OCI-LY7 (cell line): ENCODE data around the gene TTC23L.

Experiments
- EZH2phosphoT487 ChIP-seq: fragments of 200-600 bp; sonication (generic); IDR thresholded peaks from 2 replicates; pipeline ENCODE4 v1.6.1; 2018; ENCODE audit warnings: low read depth, borderline replicate concordance, mild to moderate bottlenecking, mixed run types, antibody characterized with exemption, low read length, moderate library complexity, mixed read lengths
- TF ChIP-seq, protein P1 (sequence below): fragments of 200-600 bp; sonication (generic); conservative IDR thresholded peaks from 2 replicates; pipeline ENCODE4 v1.5.1; 2014; ENCODE audit warnings: mild to moderate bottlenecking, antibody characterized with exemption, low read length, moderate library complexity, mixed read lengths

DNA sequence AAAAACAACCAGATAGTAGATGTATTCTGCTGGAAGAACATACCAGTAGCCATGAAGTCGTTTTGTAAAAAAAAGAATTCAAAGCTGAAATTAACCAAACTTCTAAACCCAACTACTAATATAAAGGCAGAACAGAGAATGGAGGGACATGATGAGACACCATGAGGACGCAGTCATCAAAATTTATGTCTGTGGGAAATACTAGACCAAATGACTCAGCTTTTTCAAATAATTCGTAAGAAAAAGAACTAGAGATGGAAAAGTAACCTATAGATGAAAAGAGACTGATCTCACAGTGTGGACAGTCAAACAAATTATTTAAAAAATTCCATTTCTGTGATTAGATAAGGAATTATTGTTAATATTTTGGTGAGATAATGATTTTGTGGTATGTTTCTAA is 10.3 kb downstream of the TTC23L start:
- TF ChIP-seq, protein P1, sequence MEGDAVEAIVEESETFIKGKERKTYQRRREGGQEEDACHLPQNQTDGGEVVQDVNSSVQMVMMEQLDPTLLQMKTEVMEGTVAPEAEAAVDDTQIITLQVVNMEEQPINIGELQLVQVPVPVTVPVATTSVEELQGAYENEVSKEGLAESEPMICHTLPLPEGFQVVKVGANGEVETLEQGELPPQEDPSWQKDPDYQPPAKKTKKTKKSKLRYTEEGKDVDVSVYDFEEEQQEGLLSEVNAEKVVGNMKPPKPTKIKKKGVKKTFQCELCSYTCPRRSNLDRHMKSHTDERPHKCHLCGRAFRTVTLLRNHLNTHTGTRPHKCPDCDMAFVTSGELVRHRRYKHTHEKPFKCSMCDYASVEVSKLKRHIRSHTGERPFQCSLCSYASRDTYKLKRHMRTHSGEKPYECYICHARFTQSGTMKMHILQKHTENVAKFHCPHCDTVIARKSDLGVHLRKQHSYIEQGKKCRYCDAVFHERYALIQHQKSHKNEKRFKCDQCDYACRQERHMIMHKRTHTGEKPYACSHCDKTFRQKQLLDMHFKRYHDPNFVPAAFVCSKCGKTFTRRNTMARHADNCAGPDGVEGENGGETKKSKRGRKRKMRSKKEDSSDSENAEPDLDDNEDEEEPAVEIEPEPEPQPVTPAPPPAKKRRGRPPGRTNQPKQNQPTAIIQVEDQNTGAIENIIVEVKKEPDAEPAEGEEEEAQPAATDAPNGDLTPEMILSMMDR, result no peak
- no peak for TF ChIP-seq EZH2phosphoT487
